ENCODE results near the gene IL19. TPM values are rescaled to one million over a fixed set of nuclear protein-coding genes. Genes with fewer than 3 reads are reported as not detected.

IL19 gene
- total and polyA plus RNA-seq, 9 of the 15 experiments (the other 6 are each of a cell fraction or from before 2014, with no cell fraction given): not detected

- TF ChIP-seq, protein P1, sequence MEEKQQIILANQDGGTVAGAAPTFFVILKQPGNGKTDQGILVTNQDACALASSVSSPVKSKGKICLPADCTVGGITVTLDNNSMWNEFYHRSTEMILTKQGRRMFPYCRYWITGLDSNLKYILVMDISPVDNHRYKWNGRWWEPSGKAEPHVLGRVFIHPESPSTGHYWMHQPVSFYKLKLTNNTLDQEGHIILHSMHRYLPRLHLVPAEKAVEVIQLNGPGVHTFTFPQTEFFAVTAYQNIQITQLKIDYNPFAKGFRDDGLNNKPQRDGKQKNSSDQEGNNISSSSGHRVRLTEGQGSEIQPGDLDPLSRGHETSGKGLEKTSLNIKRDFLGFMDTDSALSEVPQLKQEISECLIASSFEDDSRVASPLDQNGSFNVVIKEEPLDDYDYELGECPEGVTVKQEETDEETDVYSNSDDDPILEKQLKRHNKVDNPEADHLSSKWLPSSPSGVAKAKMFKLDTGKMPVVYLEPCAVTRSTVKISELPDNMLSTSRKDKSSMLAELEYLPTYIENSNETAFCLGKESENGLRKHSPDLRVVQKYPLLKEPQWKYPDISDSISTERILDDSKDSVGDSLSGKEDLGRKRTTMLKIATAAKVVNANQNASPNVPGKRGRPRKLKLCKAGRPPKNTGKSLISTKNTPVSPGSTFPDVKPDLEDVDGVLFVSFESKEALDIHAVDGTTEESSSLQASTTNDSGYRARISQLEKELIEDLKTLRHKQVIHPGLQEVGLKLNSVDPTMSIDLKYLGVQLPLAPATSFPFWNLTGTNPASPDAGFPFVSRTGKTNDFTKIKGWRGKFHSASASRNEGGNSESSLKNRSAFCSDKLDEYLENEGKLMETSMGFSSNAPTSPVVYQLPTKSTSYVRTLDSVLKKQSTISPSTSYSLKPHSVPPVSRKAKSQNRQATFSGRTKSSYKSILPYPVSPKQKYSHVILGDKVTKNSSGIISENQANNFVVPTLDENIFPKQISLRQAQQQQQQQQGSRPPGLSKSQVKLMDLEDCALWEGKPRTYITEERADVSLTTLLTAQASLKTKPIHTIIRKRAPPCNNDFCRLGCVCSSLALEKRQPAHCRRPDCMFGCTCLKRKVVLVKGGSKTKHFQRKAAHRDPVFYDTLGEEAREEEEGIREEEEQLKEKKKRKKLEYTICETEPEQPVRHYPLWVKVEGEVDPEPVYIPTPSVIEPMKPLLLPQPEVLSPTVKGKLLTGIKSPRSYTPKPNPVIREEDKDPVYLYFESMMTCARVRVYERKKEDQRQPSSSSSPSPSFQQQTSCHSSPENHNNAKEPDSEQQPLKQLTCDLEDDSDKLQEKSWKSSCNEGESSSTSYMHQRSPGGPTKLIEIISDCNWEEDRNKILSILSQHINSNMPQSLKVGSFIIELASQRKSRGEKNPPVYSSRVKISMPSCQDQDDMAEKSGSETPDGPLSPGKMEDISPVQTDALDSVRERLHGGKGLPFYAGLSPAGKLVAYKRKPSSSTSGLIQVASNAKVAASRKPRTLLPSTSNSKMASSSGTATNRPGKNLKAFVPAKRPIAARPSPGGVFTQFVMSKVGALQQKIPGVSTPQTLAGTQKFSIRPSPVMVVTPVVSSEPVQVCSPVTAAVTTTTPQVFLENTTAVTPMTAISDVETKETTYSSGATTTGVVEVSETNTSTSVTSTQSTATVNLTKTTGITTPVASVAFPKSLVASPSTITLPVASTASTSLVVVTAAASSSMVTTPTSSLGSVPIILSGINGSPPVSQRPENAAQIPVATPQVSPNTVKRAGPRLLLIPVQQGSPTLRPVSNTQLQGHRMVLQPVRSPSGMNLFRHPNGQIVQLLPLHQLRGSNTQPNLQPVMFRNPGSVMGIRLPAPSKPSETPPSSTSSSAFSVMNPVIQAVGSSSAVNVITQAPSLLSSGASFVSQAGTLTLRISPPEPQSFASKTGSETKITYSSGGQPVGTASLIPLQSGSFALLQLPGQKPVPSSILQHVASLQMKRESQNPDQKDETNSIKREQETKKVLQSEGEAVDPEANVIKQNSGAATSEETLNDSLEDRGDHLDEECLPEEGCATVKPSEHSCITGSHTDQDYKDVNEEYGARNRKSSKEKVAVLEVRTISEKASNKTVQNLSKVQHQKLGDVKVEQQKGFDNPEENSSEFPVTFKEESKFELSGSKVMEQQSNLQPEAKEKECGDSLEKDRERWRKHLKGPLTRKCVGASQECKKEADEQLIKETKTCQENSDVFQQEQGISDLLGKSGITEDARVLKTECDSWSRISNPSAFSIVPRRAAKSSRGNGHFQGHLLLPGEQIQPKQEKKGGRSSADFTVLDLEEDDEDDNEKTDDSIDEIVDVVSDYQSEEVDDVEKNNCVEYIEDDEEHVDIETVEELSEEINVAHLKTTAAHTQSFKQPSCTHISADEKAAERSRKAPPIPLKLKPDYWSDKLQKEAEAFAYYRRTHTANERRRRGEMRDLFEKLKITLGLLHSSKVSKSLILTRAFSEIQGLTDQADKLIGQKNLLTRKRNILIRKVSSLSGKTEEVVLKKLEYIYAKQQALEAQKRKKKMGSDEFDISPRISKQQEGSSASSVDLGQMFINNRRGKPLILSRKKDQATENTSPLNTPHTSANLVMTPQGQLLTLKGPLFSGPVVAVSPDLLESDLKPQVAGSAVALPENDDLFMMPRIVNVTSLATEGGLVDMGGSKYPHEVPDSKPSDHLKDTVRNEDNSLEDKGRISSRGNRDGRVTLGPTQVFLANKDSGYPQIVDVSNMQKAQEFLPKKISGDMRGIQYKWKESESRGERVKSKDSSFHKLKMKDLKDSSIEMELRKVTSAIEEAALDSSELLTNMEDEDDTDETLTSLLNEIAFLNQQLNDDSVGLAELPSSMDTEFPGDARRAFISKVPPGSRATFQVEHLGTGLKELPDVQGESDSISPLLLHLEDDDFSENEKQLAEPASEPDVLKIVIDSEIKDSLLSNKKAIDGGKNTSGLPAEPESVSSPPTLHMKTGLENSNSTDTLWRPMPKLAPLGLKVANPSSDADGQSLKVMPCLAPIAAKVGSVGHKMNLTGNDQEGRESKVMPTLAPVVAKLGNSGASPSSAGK (IDR thresholded peaks at IDR 0.05): no peak
- TF ChIP-seq, protein P2, sequence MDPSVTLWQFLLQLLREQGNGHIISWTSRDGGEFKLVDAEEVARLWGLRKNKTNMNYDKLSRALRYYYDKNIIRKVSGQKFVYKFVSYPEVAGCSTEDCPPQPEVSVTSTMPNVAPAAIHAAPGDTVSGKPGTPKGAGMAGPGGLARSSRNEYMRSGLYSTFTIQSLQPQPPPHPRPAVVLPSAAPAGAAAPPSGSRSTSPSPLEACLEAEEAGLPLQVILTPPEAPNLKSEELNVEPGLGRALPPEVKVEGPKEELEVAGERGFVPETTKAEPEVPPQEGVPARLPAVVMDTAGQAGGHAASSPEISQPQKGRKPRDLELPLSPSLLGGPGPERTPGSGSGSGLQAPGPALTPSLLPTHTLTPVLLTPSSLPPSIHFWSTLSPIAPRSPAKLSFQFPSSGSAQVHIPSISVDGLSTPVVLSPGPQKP (CRISPR knock-in tag; IDR thresholded peaks at IDR 0.05): no peak
- TF ChIP-seq ZNF121 (CRISPR knock-in tag; conservative IDR thresholded peaks at IDR 0.05) (peak; percentile 4; the same call in 1 of the 2 replicates), CCNT2 (IDR thresholded peaks at IDR 0.05; ENCODE audit: borderline replicate concordance, extremely low read depth, insufficient read length, low read depth, low read length) (peak; percentile 59), CEBPG (CRISPR knock-in tag; IDR thresholded peaks at IDR 0.05) (peak; percentile 46), CEBPG (tag; conservative IDR thresholded peaks at IDR 0.05 in 1 of 2, IDR thresholded peaks at IDR 0.05 in 1 of 2) (0 out of 4 replicates have a peak, but pooled peaks of 1 of the 2 experiments have one; percentile 28), HMG20B (CRISPR knock-in tag; IDR thresholded peaks at IDR 0.05) (no peak), ESRRB (CRISPR knock-in tag; IDR thresholded peaks at IDR 0.05; ENCODE audit: borderline replicate concordance) (no peak), ELF2 (CRISPR knock-in tag; IDR thresholded peaks at IDR 0.05) (no peak), SMARCA4 (IDR thresholded peaks at IDR 0.05) (peak; percentile 92), SRSF3 (IDR thresholded peaks at IDR 0.05; ENCODE audit: insufficient read depth, low read length) (no peak)
- TF ChIP-seq, protein P3, sequence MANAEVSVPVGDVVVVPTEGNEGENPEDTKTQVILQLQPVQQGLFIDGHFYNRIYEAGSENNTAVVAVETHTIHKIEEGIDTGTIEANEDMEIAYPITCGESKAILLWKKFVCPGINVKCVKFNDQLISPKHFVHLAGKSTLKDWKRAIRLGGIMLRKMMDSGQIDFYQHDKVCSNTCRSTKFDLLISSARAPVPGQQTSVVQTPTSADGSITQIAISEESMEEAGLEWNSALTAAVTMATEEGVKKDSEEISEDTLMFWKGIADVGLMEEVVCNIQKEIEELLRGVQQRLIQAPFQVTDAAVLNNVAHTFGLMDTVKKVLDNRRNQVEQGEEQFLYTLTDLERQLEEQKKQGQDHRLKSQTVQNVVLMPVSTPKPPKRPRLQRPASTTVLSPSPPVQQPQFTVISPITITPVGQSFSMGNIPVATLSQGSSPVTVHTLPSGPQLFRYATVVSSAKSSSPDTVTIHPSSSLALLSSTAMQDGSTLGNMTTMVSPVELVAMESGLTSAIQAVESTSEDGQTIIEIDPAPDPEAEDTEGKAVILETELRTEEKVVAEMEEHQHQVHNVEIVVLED (CRISPR knock-in tag; IDR thresholded peaks at IDR 0.05): 0 out of 2 replicates have a peak, but pooled peaks have one; percentile 36
- TF ChIP-seq, protein P4, sequence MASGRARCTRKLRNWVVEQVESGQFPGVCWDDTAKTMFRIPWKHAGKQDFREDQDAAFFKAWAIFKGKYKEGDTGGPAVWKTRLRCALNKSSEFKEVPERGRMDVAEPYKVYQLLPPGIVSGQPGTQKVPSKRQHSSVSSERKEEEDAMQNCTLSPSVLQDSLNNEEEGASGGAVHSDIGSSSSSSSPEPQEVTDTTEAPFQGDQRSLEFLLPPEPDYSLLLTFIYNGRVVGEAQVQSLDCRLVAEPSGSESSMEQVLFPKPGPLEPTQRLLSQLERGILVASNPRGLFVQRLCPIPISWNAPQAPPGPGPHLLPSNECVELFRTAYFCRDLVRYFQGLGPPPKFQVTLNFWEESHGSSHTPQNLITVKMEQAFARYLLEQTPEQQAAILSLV (tag; IDR thresholded peaks at IDR 0.05): peak; percentile 43; the same call in 1 of the 2 replicates
Measured at GRCh38 chr1:206735553-206736031, 35.0 kb upstream of the IL19 start (continued).

Measured in K562 (cell line).